ENCODE measurements around the gene CTU2.

GRCh38 chr16:88730632-88731607, 24.6 kb downstream of the CTU2 start:
- TF ChIP-seq CTCF (IDR thresholded peaks at IDR 0.05; ENCODE audit: insufficient read depth, low read length) (no peak), GABPA (IDR thresholded peaks at IDR 0.05; ENCODE audit: low read depth) (no peak)

Measured in HL-60 (cell line).